HG03432 (cell line): ENCODE results near the gene ZBTB46.
A peak's percentile ranks its signal among the peaks of the same experiment; 100 is the strongest.

Experiments
- ATAC-seq: cut with Tn5 transposase; IDR thresholded peaks from one replicate; pipeline ENCODE4 v1.9.1; 2021; ENCODE audit warnings: mild to moderate bottlenecking, moderate library complexity; ENCODE audit not compliant: unreplicated experiment

The ZBTB46 gene

DNA sequence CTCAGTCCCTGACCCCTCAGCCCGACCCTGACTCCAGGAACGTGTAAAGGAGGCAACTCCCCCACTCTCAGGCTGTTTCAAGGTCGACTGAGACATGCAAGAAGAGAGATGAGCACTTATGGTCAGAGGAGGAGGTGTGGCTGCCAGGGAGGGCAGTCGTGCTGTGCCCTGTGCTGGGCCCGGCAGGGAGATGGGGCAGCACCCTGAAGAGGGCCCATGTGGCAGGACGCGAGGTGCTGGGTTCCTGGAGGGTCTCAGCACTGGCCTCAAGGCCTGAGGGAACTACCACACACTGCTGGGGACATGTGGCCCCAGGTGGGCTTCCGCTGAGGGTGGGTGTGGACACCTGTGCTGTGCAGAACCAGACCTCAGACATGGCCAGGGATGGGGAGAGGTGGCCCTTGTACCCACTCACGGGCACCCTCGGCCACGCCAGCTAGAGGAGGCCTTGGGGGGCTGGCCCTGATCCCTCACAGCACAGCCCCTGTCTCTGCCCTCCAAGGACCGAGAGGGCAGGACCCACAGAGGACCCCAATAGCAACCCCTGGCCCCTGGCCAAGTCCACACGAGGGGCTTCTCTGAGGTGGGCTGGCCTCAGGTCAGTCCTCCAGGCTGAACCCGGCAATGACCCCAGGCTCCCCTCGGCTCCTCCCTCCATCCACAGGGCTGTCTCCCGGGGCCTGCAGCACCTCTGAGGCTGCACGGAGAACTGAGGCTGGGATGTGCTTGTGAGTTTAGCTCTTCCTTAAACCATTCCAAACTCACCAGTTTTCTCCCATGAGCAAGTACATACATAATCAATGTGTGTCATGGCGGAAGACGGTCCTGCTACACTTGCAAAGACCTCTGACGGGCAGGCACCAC is 82.8 kb downstream of the ZBTB46 start:
- no peak for ATAC-seq

GRCh38 chr20:63747622-63748069 is 83.4 kb downstream of the ZBTB46 start:
- no peak for ATAC-seq

DNA sequence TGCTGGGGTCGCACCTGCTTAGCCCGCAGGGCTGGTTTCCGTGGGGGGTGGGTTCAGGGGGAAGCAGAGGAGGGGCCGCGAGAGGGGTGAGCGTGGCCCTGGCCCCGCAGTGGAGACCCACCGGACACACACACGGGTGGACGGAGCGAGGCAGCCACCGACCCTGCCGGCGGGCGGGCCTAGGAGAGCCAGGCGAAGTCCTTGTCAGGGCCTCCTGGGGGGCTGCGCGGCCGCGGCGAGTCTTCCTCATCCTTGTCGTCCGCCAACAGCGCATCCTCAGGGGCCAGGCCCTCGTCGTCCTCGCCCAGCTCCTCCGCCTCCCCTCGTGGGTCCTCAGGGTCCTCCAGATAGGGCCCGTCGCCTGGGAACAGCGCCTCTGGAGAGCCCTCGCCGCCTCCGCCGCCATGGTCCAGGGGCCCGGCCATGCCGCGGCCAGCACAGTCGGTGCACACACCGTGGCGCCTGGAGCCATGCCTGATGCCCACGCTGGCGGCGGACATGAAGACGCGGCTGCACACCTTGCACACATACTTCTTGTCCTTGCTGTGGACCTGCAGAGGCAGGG is 84.2 kb downstream of the ZBTB46 start:
- no peak for ATAC-seq

DNA sequence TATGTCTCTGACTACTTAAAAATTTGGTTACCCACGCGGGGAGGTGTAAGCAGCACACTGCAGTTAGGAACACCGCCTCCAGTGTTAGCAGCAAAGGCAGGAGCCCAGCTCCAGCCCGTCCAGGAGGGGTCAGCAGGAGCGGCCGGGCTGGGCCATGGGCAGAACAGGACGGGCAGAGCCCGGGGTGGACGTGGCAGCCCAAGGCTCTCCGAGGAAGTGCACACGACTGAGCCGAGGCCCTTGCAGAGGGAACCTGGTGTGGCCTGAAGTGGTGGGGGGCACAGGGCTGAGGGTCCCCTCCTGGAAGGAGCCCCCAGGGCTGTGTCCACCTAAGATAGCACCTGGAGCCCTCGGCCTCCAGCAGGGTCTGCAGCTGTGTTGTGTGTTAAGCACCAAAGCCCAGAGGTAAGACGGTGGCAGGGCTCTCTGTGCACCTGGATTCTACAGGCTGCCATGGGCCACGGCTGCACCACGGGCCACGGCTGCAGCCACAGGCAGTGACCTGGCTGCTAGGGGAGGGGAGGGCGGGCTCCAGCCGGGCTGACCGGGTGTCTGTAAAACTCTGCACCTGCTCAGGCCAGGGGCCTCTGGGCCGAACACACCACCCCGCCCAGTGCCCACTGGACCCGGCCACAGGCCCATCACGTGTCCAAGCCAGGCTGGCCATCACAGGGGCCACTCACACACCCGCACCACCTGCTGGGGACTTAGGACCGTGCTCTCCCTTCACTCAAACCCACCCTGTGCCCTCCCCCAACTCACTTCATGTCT is 84.9 kb downstream of the ZBTB46 start:
- ATAC-seq: no peak

DNA sequence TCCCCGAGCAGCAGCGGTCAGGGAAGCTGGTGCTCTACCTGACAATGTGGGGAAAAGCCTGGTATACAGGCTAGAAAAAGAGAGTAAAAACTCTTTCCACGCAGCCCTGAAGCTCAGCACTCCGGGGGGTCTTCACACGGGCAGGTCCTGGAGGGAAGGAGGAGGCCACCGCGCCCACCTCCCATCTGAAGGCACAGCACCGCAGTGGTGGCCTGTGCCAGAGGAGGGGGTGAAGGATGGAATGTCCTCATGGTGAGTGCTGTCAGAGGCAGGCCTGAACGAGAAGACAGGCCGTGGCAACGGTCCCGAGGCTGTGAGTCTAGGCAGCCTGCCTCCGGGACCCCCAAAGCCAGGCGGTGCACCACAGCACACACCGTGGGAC is 85.6 kb downstream of the ZBTB46 start:
- ATAC-seq: no peak

GRCh38 chr20:63744574-63745423 is 86.3 kb downstream of the ZBTB46 start:
- ATAC-seq: no peak

- ATAC-seq: no peak
Observed at GRCh38 chr20:63744158-63744557, 86.9 kb downstream of the ZBTB46 start.

GRCh38 chr20:63743210-63743970 is 87.7 kb downstream of the ZBTB46 start:
- no peak for ATAC-seq

GRCh38 chr20:63742381-63743024 is 88.6 kb downstream of the ZBTB46 start:
- ATAC-seq: no peak

DNA sequence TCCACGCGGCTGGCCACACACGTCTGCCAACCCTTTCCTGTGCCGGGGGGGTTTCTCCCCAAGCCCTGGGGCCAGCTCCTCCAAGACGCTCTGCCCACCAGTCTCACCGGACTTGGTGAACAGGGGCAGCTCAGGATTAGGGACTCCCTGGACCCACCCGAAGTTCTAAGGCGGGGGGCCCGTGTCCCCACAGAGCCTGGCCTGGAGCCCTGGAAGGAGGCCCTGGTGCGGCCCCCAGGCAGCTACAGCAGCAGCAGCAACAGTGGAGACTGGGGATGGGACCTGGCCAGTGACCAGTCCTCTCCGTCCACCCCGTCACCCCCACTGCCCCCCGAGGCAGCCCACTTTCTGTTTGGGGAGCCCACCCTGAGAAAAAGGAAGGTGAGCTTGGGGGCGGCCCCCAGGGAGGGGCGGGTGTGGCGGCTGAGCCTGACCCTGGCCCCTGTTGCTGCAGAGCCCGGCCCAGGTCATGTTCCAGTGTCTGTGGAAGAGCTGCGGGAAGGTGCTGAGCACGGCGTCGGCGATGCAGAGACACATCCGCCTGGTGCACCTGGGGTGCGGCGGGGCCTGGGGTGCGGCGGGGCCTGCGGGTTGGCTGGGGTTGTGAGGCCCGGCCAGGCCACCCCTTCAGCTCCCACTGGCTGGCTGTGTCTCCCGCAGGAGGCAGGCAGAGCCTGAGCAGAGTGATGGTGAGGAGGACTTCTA is 89.2 kb downstream of the ZBTB46 start:
- ATAC-seq: no peak

- ATAC-seq: no peak
Observed at GRCh38 chr20:63741354-63741675, 89.7 kb downstream of the ZBTB46 start.

DNA sequence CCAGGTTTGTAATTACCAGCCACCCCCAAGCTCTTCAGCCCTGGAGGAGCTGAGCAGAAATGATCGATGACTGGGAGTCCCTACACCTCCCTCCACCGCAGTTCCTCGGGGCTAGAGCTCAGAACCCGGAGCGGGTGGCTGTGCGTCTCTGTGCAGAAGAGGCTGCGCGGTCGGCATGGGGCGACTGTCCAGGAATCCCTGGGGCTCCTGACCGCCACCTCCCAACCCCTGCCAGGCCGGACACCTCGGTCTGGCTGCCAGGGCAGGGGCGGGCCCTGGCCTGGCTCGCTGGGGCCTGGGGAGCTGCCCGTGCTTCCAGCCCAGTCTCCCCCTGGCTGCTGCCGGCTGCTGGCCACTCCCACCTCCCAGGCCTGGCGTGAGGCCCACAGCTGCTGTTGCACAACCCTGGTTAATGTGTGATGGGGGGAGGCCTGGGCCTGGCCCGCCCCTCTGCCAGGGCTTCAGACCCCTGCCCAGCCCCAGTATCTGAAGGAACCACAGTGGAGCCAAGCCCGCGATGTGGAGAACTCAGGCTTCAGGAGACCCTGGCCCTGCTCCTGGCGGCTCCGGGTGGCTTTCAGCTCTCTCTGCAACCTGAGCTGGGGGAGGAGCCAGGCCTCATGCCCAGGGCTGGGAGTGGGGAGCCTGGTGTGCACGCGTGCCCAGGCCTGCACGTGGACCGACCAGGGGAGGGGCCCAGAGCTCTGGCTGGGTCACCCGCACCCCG is 90.3 kb downstream of the ZBTB46 start:
- ATAC-seq: no peak

DNA sequence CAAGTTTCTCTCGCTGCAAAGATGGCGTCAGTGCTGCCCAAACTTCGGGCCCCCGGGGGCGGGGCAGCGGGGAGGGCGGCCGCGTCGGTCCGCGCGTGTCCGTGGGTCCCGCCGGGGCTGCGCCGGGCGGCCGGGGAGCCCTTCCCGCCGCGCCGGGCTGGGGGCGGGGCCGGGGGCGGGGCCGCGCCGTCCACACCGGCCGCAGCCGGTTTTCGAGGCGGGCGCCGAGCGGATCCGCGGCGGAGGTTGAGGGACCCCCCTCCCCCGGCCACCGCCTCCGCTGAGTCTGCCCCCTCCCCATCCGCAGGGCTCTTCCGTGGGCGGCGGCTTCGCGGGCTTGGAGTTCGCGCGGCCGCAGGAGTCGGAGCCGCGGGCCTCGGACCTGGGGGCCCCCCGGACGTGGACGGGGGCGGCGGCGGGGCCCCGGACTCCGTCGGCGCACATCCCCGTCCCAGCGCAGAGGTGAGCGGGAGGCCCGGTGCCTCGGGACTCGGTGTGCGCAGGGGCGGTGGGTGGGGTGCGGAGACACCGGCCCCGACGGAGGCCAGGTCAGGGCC is 90.9 kb downstream of the ZBTB46 start:
- ATAC-seq: peak; percentile 20

DNA sequence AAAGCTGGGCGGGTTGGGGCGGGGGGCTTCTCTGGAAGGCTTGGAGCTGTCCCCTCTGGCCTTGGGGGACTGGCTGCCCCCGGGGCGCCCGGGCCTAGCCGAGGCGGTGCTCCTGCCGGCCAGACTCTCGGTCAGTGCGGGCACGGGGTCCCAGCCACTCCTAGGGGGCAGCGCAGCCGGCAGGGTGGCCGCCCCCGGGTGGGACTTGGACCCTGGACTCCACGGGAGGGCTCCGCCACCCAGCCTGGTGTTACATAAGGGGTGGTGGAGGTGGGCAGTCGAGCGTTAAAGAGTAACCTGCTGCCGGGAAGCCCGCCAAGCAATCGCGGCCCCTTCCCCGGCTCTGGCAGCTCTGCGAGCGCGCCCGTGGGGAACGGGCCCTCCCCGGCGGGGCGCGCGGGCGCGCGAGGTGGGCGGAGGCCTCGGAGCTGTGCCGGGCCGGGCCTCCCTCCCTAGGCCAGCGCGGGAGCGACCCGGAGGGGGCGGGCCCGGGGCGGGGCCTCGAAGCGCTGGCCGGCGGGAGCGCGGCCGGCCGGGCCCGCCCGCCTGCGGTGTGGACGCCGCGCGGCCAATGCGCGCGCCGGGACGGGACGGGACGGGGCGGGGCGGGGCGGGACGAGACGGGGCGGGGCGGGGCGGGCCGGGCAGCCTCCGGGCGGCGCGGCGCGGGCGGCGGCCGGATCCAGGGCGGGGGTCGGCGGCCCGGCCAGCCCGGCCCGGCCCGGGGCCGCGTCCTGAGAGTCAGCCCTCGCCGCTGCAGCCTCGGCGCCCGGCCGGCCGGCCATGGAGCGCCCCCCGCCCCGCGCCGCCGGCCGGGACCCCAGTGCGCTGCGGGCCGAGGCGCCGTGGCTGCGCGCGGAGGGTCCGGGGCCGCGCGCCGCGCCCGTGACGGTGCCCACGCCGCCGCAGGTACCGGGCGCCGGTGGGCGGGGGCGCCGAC is 91.7 kb downstream of the ZBTB46 start, which contains the start of gene SLC2A4RG:
SLC2A4RG (plus strand) TSS at position 647 of the 940 bp plus-strand sequence; CDS start at position 784, 137 bp downstream.
- ATAC-seq: peak; percentile 53

DNA sequence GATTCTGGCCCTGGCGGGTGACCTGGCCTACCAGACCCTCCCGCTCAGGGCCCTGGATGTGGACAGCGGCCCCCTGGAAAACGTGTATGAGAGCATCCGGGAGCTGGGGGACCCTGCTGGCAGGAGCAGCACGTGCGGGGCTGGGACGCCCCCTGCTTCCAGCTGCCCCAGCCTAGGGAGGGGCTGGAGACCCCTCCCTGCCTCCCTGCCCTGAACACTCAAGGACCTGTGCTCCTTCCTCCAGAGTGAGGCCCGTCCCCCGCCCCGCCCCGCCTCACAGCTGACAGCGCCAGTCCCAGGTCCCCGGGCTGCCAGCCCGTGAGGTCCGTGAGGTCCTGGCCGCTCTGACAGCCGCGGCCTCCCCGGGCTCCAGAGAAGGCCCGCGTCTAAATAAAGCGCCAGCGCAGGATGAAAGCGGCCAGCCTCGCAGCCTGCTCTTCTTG is 92.4 kb downstream of the ZBTB46 start:
- ATAC-seq: no peak

- ATAC-seq: no peak
Observed at GRCh38 chr20:63737945-63738686, 92.9 kb downstream of the ZBTB46 start.
